GM12873 (cell line): Measurements from ENCODE around the gene PIGZ.

Source experiments
- TF ChIP-seq, protein P1 (sequence below): IDR thresholded peaks from 2 replicates; pipeline ENCODE4 v1.5.1; 2012; ENCODE audit warnings: low read depth, mild to moderate bottlenecking, moderate library complexity, low read length, control low read depth; ENCODE audit not compliant: insufficient read depth; ENCODE audit errors: missing control alignments

Gene PIGZ

DNA sequence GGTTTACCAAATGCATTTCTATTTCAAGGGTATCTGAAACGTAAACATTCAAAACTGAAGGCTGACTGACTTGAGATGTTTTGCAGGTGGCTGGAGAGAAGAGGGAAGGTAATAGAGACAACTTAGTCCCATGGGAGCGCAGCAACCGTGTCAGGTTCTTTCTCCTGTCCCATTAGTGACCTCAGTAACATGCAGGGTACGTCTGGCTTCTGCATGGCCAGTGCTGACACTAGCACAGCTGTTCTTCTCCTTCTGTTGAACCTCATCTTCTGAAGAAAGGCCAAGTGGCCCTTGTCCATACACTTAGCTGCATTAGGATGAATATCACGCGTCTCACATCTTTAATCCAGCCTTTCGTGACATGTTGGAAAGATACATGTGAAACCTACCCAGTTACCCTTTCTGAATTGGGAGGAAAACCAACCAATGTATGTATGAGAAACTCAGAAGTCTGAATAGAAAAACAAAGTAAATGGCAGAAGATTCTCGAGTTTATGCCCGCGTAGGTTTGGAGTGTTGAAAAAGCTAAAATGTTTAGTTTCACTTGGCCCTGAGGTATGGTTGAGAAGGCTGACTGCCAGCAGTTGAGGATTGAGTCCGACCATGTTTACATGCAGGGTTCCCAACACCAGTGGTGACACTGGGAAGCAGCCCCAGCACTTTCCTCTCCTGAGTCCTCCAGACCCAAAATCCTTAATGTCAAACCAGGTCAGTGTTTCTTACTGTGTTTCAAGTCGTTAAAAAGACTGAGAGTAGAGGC lies 36.6 kb downstream of the PIGZ start:
- TF ChIP-seq, protein P1, sequence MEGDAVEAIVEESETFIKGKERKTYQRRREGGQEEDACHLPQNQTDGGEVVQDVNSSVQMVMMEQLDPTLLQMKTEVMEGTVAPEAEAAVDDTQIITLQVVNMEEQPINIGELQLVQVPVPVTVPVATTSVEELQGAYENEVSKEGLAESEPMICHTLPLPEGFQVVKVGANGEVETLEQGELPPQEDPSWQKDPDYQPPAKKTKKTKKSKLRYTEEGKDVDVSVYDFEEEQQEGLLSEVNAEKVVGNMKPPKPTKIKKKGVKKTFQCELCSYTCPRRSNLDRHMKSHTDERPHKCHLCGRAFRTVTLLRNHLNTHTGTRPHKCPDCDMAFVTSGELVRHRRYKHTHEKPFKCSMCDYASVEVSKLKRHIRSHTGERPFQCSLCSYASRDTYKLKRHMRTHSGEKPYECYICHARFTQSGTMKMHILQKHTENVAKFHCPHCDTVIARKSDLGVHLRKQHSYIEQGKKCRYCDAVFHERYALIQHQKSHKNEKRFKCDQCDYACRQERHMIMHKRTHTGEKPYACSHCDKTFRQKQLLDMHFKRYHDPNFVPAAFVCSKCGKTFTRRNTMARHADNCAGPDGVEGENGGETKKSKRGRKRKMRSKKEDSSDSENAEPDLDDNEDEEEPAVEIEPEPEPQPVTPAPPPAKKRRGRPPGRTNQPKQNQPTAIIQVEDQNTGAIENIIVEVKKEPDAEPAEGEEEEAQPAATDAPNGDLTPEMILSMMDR = no peak

GRCh38 chr3:196931157-196931556 lies 37.5 kb downstream of the PIGZ start:
- TF ChIP-seq, protein P1 = no peak

DNA sequence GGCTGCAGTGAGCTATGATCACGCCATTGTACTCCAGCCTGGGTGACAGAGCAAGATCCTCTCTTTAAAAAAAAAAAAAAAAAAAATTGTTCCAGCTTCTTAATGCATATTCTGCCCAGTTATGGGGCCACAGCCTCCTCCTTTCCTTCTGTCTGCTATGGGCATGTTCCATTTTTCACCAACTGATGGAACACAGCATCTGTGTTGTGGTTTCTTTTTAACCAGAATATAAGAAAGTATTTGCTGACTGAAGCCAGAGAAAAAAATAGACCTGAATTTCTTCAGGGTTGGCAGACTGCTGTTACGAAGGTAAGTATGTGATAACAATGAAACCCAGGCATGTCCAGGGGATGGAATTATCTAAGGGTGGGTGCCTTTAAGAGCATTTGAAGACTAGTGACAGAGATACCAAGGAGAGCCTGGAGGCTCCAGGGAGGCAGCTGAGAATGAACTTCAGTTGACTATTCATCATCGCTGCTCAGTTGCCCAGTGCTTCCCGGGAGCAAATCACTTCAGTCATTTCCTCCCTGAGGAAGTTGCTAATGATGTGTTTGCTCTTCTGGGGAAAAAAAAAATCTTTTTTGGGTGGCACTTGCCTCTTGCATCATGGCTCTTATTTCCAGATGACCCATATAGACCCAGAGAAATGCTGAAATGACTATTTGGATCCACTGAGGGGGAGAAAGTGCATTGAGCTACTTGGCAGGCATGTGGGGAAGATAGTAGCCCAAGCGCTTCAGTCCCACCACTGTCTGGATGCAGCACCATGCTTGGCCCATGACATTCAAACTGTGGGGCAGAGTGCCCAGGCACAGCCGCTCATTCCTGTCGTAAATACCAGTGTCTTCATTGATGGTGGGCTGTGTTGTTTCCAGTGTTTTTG lies 40.8 kb downstream of the PIGZ start:
- TF ChIP-seq, protein P1 = no peak

DNA sequence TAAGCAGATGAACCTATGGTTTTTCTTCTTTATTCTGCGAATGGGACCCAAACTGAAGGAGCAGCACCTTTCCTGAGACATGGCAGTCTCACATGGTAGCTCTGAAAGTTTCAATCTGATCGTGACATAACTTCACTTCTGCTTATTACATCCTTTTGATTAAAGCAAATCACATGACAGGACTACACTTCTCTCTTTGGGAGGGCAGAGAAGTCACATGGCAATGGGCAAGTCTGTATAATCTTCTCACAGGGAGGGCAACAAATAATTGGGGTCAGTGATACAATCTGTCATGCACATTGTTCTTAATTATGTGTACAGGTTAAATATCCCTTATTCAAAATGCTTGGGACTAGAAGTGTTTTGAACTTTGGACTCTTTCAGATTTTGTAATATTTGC lies 47.9 kb downstream of the PIGZ start:
- TF ChIP-seq, protein P1 = no peak

GRCh38 chr3:196918968-196919367 lies 49.7 kb downstream of the PIGZ start:
- TF ChIP-seq, protein P1 = no peak

DNA sequence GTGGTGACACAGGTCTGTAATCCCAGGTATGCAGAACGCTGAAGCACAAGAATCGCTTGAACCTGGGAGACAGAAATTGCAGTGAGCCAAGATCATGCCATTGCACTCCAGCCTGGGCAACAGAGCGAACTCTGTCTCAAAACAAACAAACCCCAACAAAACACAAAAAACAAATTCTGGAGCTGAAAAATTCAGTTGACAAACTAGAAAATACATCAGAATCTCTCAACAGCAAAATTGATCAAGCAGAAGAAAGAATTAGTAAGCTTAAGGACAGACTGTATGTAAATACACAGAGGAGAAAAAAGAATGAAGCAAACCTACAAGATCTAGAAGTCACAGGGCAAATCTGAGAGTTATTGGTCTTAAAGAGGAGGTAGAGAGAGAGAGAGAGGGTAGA lies 51.6 kb downstream of the PIGZ start:
- TF ChIP-seq, protein P1 = no peak

- TF ChIP-seq, protein P1 = no peak
These were observed 52.4 kb downstream of the PIGZ start for GRCh38 chr3:196916221-196916620.
